SK-N-SH treated with all-trans-retinoic acid at 6 μM for 48 hours (cell line): Measurements from ENCODE around the gene COL6A2.

Experiments
- ARNTL ChIP-seq: fragments of 450-650 bp; formaldehyde crosslinking; IDR thresholded peaks from 2 replicates; pipeline ENCODE4 v1.5.0; 2020; ENCODE audit warnings: low read depth, mild to moderate bottlenecking, moderate library complexity, borderline replicate concordance
- CREB5 ChIP-seq: fragments of 250-450 bp; sonication (Bioruptor Pico); IDR thresholded peaks from 2 replicates; pipeline ENCODE4 v1.5.1; 2020; ENCODE audit warnings: low read depth, mild to moderate bottlenecking, moderate library complexity
- CSRNP3 ChIP-seq: fragments of 250-450 bp; sonication (Bioruptor Pico); IDR thresholded peaks from 2 replicates; pipeline ENCODE4 v1.5.1; 2021; ENCODE audit warnings: mild to moderate bottlenecking, moderate library complexity
- ESRRG ChIP-seq: fragments of 250-450 bp; sonication (Bioruptor Pico); IDR thresholded peaks from 2 replicates; pipeline ENCODE4 v1.6.1; 2021; ENCODE audit warnings: mild to moderate bottlenecking
- SNAI2 ChIP-seq: fragments of 250-450 bp; sonication (Bioruptor Pico); IDR thresholded peaks from 2 replicates; pipeline ENCODE4 v1.5.0; 2020; ENCODE audit warnings: mild to moderate bottlenecking, moderate library complexity
- TCF4 ChIP-seq: fragments of 250-450 bp; sonication (Bioruptor Pico); IDR thresholded peaks from 2 replicates; pipeline ENCODE4 v1.8.0; 2021; ENCODE audit warnings: mild to moderate bottlenecking, moderate library complexity, borderline replicate concordance
- TSHZ2 ChIP-seq: fragments of 250-450 bp; sonication (Bioruptor Pico); IDR thresholded peaks from 2 replicates; pipeline ENCODE4 v1.5.0; 2020; ENCODE audit warnings: mild to moderate bottlenecking, moderate library complexity
- ZC3H10 ChIP-seq: fragments of 250-450 bp; sonication (Bioruptor Pico); IDR thresholded peaks from 2 replicates; pipeline ENCODE4 v1.5.1; 2021; ENCODE audit warnings: mild to moderate bottlenecking, moderate library complexity
- ZFP30 ChIP-seq: fragments of 450-650 bp; formaldehyde crosslinking; IDR thresholded peaks from 2 replicates; pipeline ENCODE4 v1.5.0; 2022; ENCODE audit warnings: mild to moderate bottlenecking, moderate library complexity
- ZNF8 ChIP-seq: fragments of 450-650 bp; formaldehyde crosslinking; IDR thresholded peaks from 2 replicates; pipeline ENCODE4 v1.5.0; 2020; ENCODE audit warnings: mild to moderate bottlenecking, moderate library complexity

- TF ChIP-seq ZNF8 (CRISPR knock-in tag), result no peak
- no peak for TF ChIP-seq ZFP30
- no peak for TF ChIP-seq ARNTL (CRISPR knock-in tag)
- no peak for TF ChIP-seq ESRRG (CRISPR knock-in tag)
- no peak for TF ChIP-seq CREB5
- TF ChIP-seq SNAI2 (CRISPR knock-in tag), result no peak
- no peak for TF ChIP-seq TSHZ2 (CRISPR knock-in tag)
- TF ChIP-seq ZC3H10 (CRISPR knock-in tag), result no peak
- TF ChIP-seq TCF4 (CRISPR knock-in tag), result no peak
- no peak for TF ChIP-seq CSRNP3 (CRISPR knock-in tag)
Observed at GRCh38 chr21:46052703-46053651, 44.9 kb upstream of the COL6A2 start.
